Head of caudate nucleus (tissue), 42 donors: ENCODE results near the gene KRTAP4-12.
"Not testable (repeated sequence)": the region's sequence is repeated elsewhere in the genome, so short reads cannot be mapped to it uniquely, and the experiment has no call there.

Experiments
- DNase-seq, 42 donors: peaks; one replicate each; pipeline versions ENCODE4 v3.0.0 to v3.0.0-alpha.2; 2020 to 2021; ENCODE audit warnings: mixed read lengths in 7 of 42
- intact Hi-C: fragments of 100-400 bp; cut with DNase I; formaldehyde crosslinking; loops from one replicate; pipeline ENCODE4 v1.15.0; 2022

KRTAP4-12 gene

DNA sequence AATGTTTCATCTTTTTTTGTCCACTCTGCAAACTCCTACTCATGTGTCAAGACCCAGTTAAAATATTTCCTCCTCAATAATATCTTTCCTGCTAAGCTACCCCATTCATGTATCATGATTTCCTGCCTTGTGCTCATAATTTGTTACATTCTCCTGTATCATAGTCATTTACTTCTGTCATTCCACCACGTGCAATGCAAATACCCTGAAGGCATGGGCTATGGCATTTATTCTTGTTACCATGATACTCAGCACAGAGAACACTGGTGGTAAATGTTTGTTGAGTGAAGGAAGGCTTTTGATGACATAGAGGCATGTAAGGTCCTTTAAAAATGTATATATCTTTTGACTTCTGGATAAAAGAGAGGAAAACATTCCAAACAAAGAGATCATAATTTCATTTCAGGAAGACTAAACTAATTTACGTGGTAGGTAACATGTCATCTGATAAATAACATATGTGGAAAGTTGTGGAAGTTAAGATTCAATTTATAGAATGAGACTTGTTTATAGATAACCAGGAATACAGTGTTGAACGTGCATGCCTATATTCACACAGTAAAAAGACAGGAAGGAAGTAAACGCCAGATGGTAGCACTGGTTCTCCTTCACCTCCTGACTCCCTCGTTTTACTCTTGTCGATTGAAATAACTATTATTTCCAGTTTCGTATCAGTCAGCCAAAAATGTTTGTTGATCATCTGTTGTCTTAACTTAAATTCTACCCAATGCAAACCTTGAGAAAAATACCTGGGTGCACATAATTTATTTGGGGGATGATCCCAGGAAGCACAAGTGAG, 24.1 kb downstream of the KRTAP4-12 start:
- intact Hi-C loops, DNase-seq: not testable (repeated sequence)

DNA sequence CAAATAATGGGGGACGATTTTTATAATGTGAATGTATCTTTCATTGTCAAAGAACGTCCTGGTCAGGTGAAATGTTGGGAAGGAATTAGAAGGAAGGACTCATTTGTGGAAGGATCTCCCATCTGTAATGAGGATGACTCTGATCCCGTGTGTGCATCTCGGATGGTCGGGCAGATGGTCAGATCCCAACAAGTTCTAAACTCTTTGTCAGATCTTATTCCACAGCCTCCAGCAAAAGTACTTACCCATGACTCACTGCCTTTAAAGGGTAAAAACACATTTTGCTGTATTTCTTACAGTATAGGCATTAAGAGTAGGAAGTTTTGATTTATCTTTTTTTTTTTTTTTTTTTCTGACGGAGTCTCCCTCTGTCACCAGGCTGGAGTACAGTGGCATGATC, 25.5 kb downstream of the KRTAP4-12 start:
- no peak for DNase-seq
- intact Hi-C loops, result no loop called here

DNA sequence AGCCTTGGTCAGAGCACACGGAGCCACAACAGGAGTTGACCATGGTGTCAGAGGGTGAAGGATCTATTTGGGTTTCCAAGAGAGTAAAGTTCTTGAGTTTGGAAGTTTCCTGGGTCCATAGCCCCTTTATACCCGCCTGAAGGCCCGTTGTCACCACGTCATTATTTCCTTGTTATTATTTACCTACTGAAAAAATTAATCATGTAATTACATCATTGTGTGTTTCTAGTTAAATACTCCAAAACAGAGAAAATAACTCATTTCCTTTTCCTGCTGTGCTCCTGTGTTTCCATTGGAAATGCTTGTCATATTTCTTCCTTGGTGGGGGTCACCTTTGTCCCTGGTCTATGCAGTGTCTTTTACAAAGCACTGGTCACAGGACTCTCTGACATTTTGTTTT, 25.9 kb downstream of the KRTAP4-12 start, which contains the start of gene KRTAP4-8:
TSS of gene KRTAP4-8 (minus strand) at position 101 of the 400 bp plus-strand sequence. CDS start at position 43, 58 bp downstream.
- no peak for DNase-seq

DNA sequence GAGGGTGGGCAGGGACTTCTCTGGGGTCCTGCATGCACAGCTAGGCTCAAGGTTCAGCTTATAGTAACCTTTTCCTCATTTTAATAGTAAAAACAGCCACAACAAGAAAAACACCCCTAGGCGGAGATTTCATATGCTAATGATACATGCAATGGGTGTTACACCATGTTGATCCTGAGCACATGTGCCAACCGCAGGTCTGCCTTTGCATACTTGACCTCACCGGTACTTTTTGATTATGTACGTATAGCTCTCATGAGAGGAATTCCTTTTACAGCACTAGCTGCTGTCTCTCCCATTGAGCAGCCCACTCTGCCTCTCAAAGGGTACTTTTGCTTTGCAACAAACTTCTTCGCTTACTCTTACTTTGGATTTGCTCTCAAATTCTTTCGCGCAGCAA, 27.9 kb downstream of the KRTAP4-12 start:
- intact Hi-C loops, result no loop called here
- no peak for DNase-seq

More for the DNA sequence above, 25.9 kb downstream of the KRTAP4-12 start, which contains the start of gene KRTAP4-8:
- intact Hi-C loops, result no loop called here

DNA sequence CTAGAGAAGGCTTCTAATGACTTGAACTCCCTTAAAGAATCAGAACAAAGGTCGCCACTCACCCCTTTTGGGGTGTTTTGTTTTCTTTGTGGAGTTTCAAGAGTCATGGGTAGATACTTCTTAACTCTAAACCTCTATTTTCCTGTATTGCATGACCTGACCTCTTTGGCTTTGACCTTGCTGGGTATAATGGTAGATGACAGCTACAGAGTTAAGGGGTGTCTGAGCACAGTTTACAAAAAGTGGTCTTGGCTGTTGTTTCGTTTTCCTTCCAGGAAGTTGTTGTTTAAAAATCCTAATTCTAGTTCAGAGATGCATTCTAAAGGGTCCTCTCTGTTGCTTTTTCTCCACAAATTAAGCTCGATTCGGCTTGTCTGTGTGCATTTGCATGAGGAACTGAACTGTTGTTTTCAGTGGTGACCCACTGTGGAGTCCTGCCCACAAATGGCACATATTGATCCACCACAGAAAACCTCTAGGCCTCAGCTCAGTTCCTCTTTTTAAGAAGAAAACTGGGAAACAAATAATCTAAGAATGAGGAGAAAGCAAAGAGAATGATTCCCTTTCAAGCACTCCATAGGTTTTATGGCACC, 35.1 kb downstream of the KRTAP4-12 start:
- intact Hi-C loops, DNase-seq: not testable (repeated sequence)

DNA sequence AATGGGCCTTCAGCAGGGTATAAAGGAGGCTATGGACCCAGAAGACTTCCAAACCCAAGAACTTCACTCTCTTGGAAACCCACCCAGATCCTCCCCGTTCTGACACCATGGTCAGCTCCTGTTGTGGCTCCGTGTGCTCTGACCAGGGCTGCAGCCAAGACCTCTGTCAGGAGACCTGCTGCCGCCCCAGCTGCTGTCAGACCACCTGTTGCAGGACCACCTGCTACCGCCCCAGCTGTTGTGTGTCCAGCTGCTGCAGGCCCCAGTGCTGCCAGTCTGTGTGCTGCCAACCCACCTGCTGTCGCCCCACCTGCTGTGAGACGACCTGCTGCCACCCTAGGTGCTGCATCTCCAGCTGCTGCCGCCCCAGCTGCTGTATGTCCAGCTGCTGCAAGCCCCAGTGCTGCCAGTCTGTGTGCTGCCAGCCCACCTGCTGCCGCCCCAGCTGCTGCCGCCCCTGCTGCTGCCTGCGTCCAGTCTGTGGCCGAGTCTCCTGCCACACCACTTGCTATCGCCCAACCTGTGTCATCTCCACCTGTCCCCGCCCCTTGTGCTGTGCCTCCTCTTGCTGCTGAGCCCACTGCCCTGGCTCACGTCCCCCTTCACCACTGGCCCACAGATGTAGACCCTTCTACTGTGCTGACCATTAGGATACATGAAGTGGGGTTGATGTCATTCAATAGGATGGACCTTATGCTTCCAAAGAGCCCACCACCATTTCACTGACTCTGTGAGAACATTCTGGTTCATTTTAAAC, 39.7 kb downstream of the KRTAP4-12 start, which contains the start of gene KRTAP4-7:
TSS of gene KRTAP4-7 (plus strand) at position 51 of the 757 bp plus-strand sequence. CDS start at position 108, 57 bp downstream.
- DNase-seq, intact Hi-C loops: not testable (repeated sequence)

DNA sequence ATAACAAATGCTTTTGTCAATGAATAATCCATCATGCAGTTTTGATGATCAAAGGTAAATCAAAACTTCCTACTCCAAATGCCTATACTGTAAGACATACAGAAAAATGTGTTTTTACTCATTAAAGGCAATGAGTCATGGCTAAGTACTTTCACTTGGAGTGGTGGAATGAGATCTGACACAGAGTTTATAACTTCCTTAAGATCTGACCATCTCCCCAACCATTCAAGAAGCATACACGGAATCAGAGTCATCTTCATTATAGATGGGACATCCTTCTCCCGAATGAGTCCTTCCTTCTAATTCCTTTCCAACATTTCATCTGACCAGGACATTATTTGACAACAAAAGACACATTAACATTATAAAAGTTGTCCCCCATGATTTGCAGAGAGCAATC, 40.6 kb downstream of the KRTAP4-12 start:
- DNase-seq, intact Hi-C loops: not testable (repeated sequence)

DNA sequence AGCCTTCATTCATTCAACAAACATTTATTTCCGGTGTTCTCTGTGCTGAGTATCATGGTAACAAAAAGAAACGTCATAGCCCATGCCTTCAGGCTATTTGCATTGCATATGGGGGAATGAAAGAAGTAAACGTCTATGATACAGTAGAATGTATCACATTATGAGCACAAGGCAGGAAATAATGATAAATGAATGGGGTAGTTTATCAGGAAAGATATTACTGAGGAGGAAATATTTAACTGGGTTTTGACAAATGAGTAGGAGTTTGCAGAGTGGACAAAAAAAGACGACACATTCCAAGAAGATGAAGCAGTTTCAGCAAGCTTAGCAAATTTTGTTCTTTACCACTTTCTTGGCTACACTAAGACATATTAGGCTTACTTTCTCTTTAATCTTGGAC, 41.4 kb downstream of the KRTAP4-12 start:
- intact Hi-C loops, result no loop called here
- no peak for DNase-seq

DNA sequence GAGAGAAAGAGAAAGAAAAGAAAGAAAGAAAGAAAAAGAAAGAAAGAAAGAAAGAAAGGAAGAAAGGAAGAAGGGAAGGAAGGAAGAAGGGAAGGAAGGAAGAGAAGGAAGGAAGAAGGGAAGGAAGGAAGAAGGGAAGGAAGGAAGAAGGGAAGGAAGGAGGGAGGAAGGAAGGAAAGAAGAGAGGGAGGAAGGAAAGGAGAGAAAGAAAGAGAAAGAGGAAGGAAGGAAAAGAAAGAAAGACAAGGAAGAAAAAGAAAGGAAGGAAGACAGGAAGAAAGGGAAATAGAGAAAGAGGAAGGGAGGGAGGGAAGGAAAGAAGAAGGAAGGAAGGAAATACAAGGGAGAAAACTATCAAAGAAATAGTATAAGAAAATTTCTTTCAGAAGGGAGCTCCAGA, 47.2 kb downstream of the KRTAP4-12 start:
- intact Hi-C loops, result no loop called here
- DNase-seq, result no peak

DNA sequence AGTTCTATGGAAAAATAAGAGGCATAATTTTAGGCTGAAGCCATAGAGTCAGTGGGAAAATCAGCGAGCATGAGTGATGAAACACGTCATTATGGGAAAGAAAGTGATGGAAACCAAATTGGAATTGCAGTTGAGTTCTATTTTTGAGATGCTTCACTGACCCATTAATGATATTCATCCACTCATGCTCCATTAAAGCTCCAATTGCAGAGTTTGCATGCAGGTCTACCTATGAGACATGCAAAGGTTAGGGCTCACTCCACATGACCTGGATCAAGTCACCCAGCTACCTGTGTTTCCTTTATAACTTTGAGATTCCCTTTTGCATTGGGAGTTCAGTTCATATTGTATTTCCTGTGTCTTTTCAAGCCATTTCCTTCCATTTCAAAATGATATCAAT, 50.3 kb downstream of the KRTAP4-12 start:
- no peak for DNase-seq
- intact Hi-C loops, result no loop called here
